Gastrocnemius medialis (tissue), 4 donors: ENCODE results near the gene PARP1. TPM values are rescaled to one million over a fixed set of nuclear protein-coding genes. Genes with fewer than 3 reads are reported as not detected.

Source experiments
- ATAC-seq, 2 donors: fragments of 150-250 bp; one replicate each; pipeline ENCODE4 v1.9.1; 2016
- DNase-seq, 2 donors: peaks; one replicate each; pipeline ENCODE4 v3.0.0-alpha.2; 2019
- H3K27ac ChIP-seq, 4 donors: fragments of 200-600 bp; sonication (generic); 1 replicate in 1 of 4; 2 replicates in 3 of 4; pipeline ENCODE4 v1.5.1; 2016 to 2018; ENCODE audit warnings: mild to moderate bottlenecking in 2 of 4, moderate library complexity in 1 of 4
- H3K27me3 ChIP-seq, 3 donors: fragments of 200-600 bp; sonication (generic) in 2 of 3; 1 replicate in 1 of 3; 2 replicates in 2 of 3; pipeline versions ENCODE4 v1.5.1 to v1.6.0; 2016 to 2019; ENCODE audit warnings: mild to moderate bottlenecking in 1 of 3, moderate library complexity in 1 of 3
- H3K36me3 ChIP-seq, 2 donors: fragments of 200-600 bp; sonication (generic) in 1 of 2; one replicate each; pipeline ENCODE4 v1.5.1; 2017 to 2018
- H3K4me1 ChIP-seq, 2 donors: fragments of 200-600 bp; sonication (generic) in 1 of 2; one replicate each; pipeline ENCODE4 v1.5.1; 2016 to 2017; ENCODE audit warnings: mild to moderate bottlenecking in 2 of 2
- H3K4me3 ChIP-seq, 4 donors: fragments of 200-600 bp; sonication (generic) in 3 of 4; 1 replicate in 1 of 4; 2 replicates in 3 of 4; pipeline ENCODE4 v1.5.1; 2016 to 2019; ENCODE audit warnings: mild to moderate bottlenecking in 2 of 4
- H3K9me3 ChIP-seq, 3 donors: fragments of 200-600 bp; sonication (generic) in 2 of 3; 1 replicate in 1 of 3; 2 replicates in 2 of 3; pipeline ENCODE4 v1.5.1; 2016 to 2019
- POLR2A ChIP-seq, 2 donors: fragments of 450-650 bp; IDR thresholded peaks; one replicate each; pipeline ENCODE4 v1.6.1; 2017; ENCODE audit warnings: antibody characterized with exemption in 2 of 2, mild to moderate bottlenecking in 2 of 2, moderate library complexity in 2 of 2
- in situ Hi-C, 4 donors: fragments of 200-750 bp; cut with MboI; loops; one replicate each; pipeline versions ENCODE4 v1.15.0 to v1.8.0; 2017; ENCODE audit warnings: low sequenced_read_pairs in 4 of 4
- intact Hi-C: fragments of 100-400 bp; cut with DNase I; formaldehyde crosslinking; loops from one replicate; pipeline ENCODE4 v1.15.1; 2023; ENCODE audit warnings: low total_unique reads
- total RNA-seq, 4 donors: library from RNA; depleted of rRNA; stranded (reverse); fragments of >200 nt; gene quantifications; one replicate each; pipeline versions ENCODE4 v1.1.0 to v1.2.3, GENCODE V29; 2016
- TF ChIP-seq, protein P1 (sequence below), 5 experiments: fragments of 450-650 bp in 3 of 5; fragments of 200-600 bp in 2 of 5; sonication (generic) in 2 of 5; IDR thresholded peaks in 4 of 5; conservative IDR thresholded peaks in 1 of 5; 1 replicate in 4 of 5; 2 replicates in 1 of 5; pipeline ENCODE4 v1.5.1; 2016 to 2019; ENCODE audit warnings: antibody characterized with exemption in 5 of 5, mild to moderate bottlenecking in 3 of 5, moderate library complexity in 3 of 5

The PARP1 gene
- total RNA-seq, 4 donors from 2014 or later, result 63.8 to 117 (median 99.7) TPM

DNA sequence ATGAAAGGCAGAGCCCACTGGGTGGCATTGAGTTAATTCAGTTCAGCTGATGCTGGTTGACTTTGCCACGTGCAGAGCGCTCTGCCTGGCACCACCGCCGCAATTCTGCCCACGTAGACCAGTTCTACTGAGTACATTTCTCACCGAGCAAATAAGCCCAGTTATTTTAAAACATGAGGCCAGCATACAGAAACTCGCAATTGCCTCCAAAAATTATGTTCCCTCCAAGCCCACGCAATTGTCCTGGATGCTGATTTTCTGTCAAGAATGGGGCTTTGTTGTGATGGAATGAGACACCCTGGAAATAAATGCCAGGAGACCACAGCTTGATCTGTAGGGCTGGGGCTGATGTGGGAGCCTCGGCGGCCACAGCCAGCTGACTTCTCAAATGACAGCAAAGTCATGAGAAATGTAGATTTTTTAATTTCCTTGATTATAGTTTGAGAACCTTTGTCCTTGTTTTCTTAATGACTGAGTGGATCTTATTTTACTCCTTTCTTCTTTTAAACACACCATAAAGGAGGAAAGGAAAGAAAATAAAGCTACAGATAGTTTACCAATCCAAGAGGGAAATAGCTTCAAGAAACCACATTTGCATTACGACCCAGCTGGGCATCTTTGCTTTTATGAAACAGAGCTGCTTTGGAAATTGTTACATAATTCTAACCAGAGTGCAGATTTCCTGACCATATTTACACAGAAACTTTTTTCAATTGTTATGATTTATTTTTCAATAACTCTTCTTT, 11.6 kb upstream of the PARP1 start:
- DNase-seq (no peak), ATAC-seq (no peak)
- H3K36me3 ChIP-seq, result no peaks in the 10 kb centered on the region
- H3K27me3 ChIP-seq, result no peaks in the 10 kb centered on the region
- intact Hi-C loops (loop anchor here (5.0 kb wide), 1 partner anchor 188 kb away; no protein-coding TSS in a partner anchor), in situ Hi-C loops (loop anchor here in 1 of 4 donors (10.0 kb wide), 1 partner anchor 195 kb away; no protein-coding TSS in a partner anchor)
- H3K9me3 ChIP-seq, result no peaks in the 10 kb centered on the region
- H3K4me3 ChIP-seq, result no peak overlapping the region
- no peak for TF ChIP-seq POLR2A (IDR thresholded peaks at IDR 0.05)
- TF ChIP-seq, protein P1, sequence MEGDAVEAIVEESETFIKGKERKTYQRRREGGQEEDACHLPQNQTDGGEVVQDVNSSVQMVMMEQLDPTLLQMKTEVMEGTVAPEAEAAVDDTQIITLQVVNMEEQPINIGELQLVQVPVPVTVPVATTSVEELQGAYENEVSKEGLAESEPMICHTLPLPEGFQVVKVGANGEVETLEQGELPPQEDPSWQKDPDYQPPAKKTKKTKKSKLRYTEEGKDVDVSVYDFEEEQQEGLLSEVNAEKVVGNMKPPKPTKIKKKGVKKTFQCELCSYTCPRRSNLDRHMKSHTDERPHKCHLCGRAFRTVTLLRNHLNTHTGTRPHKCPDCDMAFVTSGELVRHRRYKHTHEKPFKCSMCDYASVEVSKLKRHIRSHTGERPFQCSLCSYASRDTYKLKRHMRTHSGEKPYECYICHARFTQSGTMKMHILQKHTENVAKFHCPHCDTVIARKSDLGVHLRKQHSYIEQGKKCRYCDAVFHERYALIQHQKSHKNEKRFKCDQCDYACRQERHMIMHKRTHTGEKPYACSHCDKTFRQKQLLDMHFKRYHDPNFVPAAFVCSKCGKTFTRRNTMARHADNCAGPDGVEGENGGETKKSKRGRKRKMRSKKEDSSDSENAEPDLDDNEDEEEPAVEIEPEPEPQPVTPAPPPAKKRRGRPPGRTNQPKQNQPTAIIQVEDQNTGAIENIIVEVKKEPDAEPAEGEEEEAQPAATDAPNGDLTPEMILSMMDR (IDR thresholded peaks at IDR 0.05 in 4 of 5, conservative IDR thresholded peaks at IDR 0.05 in 1 of 5), result no peak
- no peaks in the 10 kb centered on the region for H3K4me1 ChIP-seq
- H3K27ac ChIP-seq, result no peak overlapping the region

DNA sequence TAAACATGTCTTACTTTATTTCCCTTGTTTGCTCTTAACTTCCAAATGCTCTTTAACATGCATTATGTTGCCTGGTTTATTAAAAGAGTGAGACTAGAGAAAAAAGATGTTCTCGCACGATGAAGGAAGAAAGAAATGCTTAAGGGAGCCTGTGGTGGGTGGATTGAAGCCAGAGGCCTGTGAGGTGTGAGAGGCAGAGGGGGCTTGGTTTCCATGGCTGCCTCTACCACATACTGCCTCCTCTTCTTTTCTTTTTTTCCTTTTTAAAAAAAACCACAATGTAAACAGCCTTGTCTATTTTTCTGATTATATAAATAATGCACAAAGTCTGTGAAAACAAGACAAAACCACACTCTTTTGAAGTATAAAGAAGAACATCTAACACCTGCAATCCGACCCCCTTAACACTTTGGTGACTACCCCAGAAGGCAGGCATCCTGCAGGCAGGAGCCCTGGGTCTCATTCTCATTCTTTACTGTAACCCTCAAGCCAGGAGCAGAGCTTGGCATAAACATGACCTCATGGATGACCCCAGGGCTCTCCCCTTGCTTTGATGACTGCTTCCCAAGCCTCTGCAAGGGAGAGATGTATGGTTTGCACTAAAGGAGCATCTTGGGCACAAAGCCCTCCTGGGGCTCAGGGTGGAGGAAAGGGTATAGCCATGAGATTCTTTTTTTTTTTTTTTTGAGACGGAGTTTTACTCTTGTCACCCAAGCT, 10.1 kb upstream of the PARP1 start:
- in situ Hi-C loops (no loop called here), intact Hi-C loops (no loop called here)
- no peak for ATAC-seq

DNA sequence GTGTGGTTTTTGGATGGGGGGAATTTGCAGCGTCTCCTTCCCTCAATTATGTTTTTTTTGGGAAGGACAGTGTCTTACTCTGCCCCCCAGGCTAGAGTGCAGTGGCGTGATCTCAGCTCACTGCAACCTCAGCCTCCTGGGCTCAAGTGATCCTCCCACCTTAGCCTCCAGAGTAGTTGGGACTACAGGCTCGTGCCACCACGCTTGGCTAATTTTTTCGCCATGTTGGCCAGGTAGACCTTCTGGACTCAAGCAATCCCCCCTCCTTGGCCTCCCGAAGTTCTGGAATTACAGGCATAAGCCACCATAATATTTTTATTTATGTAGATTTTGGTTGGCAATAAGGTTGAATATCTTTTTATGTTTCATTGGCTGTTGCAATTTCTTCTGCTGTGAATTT, 9.5 kb upstream of the PARP1 start:
- Histone ChIP-seq H3K4me3 (no peak overlapping the region), H3K4me1 (no peaks in the 10 kb centered on the region), H3K36me3 (no peaks in the 10 kb centered on the region), H3K27me3 (no peaks in the 10 kb centered on the region), H3K27ac (no peak overlapping the region), H3K9me3 (no peaks in the 10 kb centered on the region)
- DNase-seq, result no peak
- in situ Hi-C loops (no loop called here), intact Hi-C loops (no loop called here)
- TF ChIP-seq POLR2A (IDR thresholded peaks at IDR 0.05), result no peak
- TF ChIP-seq, protein P1 (IDR thresholded peaks at IDR 0.05 in 4 of 5, conservative IDR thresholded peaks at IDR 0.05 in 1 of 5), result no peak
- no peak for ATAC-seq

More for the DNA sequence above, 10.1 kb upstream of the PARP1 start:
- Histone ChIP-seq H3K27ac (no peak overlapping the region), H3K4me3 (no peak overlapping the region), H3K27me3 (no peaks in the 10 kb centered on the region), H3K9me3 (no peaks in the 10 kb centered on the region), H3K4me1 (no peaks in the 10 kb centered on the region), H3K36me3 (no peaks in the 10 kb centered on the region)
- TF ChIP-seq, protein P1 (IDR thresholded peaks at IDR 0.05 in 4 of 5, conservative IDR thresholded peaks at IDR 0.05 in 1 of 5), result no peak
- TF ChIP-seq POLR2A (IDR thresholded peaks at IDR 0.05), result no peak
- DNase-seq, result no peak

DNA sequence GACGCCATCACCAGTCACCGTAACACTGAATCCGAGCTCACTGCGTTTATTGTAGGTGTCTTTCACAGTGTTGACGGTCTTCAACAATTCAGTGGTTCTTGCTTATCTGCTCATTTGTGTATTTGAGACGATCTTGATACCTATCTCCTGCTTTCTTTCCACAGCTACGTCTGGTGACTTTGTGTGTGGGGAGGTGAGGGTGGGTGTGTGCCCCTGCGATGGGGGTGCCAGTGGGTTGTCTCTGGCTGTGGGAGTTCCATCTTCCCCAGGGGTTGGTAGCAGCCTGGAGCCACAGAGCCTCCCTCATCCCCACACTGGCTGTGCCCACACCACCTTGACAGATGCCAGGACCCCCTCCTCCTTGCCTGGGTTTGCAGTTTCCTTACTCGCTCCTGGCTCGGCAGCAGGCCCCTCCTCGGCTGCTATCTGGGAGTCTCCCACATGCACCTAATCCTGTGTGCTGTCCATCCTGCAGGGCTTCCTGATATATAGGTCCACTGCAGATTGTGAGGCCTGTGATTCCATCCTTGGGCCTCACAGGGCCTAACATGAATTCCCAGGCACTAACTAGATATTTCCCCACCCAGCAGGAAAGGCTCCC, 6.3 kb upstream of the PARP1 start:
- intact Hi-C loops, result no loop called here
- Histone ChIP-seq H3K9me3 (no peaks in the 10 kb centered on the region), H3K36me3 (no peaks in the 10 kb centered on the region), H3K27me3 (no peaks in the 10 kb centered on the region), H3K4me1 (no peaks in the 10 kb centered on the region), H3K4me3 (no peak overlapping the region), H3K27ac (no peak overlapping the region)
- DNase-seq (no peak), ATAC-seq (no peak)
- in situ Hi-C loops, result no loop called here
- TF ChIP-seq, protein P1 (IDR thresholded peaks at IDR 0.05 in 4 of 5, conservative IDR thresholded peaks at IDR 0.05 in 1 of 5), result no peak
- TF ChIP-seq POLR2A (IDR thresholded peaks at IDR 0.05), result no peak
